Spleen (tissue), 7 donors: ENCODE measurements around the gene NKAIN2.

ENCODE experiments used
- POLR2A ChIP-seq, 3 donors: fragments of 450-650 bp; IDR thresholded peaks; one replicate each; pipeline ENCODE4 v1.5.1; 2017; ENCODE audit warnings: antibody characterized with exemption in 3 of 3, mild to moderate bottlenecking in 1 of 3
- POLR2AphosphoS5 ChIP-seq, 3 donors: sonication (generic); formaldehyde crosslinking; IDR thresholded peaks; one replicate each; pipeline ENCODE4 v1.5.1; 2017; ENCODE audit warnings: antibody characterized with exemption in 3 of 3
- TF ChIP-seq, protein P1 (sequence below), 11 experiments: fragments of 200-600 bp in 7 of 11; fragments of 450-650 bp in 4 of 11; sonication (generic) in 4 of 11; IDR thresholded peaks in 8 of 11; conservative IDR thresholded peaks in 3 of 11; 1 replicate in 7 of 11; 2 replicates in 4 of 11; pipeline versions ENCODE4 v1.4.0 to v1.8.0; 2016 to 2021; ENCODE audit warnings: antibody characterized with exemption in 11 of 11, inconsistent platforms in 4 of 11, mild to moderate bottlenecking in 1 of 11
- donor health status: DM: no; HTN: no; CAD: no; lungs with moderate emphysema.
- donor health status: DM: no; HTN: no; CAD: no.
- donor health status: DM: no; HTN: no; CAD: no.

DNA sequence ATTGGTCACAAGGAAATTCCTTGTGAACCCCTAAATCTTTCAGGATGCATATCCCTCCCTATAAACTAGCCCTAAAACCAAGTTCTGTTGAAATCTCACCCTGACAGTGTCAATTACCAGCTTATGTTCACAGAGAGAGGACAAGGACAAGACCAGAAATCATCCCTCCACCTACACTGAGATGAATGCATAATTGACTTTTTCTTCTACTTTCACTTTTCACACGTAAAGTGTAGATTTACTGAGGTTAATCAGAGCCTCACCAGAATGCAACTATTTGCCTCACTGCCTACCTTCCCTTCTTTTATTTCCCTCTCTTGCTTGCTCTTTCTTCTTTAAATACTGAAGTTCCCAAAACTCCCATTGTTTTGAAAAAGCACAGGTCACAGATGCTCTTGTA lies 15.3 kb upstream of the NKAIN2 start:
- TF ChIP-seq POLR2A (IDR thresholded peaks at IDR 0.05) (no peak), POLR2AphosphoS5 (IDR thresholded peaks at IDR 0.05) (no peak)
- TF ChIP-seq, protein P1, sequence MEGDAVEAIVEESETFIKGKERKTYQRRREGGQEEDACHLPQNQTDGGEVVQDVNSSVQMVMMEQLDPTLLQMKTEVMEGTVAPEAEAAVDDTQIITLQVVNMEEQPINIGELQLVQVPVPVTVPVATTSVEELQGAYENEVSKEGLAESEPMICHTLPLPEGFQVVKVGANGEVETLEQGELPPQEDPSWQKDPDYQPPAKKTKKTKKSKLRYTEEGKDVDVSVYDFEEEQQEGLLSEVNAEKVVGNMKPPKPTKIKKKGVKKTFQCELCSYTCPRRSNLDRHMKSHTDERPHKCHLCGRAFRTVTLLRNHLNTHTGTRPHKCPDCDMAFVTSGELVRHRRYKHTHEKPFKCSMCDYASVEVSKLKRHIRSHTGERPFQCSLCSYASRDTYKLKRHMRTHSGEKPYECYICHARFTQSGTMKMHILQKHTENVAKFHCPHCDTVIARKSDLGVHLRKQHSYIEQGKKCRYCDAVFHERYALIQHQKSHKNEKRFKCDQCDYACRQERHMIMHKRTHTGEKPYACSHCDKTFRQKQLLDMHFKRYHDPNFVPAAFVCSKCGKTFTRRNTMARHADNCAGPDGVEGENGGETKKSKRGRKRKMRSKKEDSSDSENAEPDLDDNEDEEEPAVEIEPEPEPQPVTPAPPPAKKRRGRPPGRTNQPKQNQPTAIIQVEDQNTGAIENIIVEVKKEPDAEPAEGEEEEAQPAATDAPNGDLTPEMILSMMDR (IDR thresholded peaks at IDR 0.05 in 8 of 11, conservative IDR thresholded peaks at IDR 0.05 in 3 of 11): no peak
